Measurements from ENCODE around the gene MRPS5.
"Not testable (repeated sequence)": the region's sequence is repeated elsewhere in the genome, so short reads cannot be mapped to it uniquely, and the experiment has no call there.

MRPS5 gene

DNA sequence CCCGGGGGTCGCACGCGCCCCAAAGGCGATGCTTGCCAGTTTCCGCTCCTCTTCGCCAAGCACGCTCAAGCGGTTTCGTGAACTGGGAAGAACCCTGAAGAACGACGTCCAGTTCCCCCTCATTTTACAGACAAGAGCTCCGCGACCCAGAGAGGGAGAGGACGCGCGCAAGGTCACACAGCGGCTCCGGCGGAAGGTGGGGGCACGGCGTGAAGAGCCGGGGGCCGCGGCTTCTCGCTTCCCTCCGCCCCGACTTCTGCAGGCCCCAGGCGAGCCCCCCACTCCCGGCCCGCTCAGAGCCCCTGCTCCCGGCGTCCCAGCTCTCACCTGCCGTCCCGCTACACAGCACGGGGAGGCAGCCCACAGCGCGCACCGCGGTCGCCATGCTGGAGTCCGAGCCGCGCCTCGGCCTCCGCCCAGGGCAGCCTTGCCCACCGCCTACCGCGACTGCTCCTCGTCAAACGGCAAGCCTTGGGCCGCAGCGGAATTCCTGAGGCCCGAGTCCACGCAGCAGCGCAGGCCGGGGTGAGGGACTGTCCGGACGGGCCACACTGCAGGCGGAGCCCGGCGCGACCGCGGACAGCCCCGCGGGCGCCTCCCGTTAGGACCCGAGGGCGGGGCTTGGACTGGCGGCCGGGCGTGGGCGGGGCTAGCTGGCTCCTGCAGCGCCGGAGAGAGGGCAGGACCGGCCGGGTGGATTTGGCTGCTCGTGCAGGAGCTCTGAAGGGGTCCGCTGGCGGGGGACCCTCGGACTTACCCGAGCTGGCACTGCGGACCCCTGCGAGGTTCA, at the start of gene MRPS5:
Gene MRPS5 (minus strand): TSS at position 402 of the 790 bp plus-strand sequence. CDS start 17 bp downstream, at position 385.
- peak; percentile 75 for DNase-seq (ENCODE audit: low read depth in 2 of 2)

DNA sequence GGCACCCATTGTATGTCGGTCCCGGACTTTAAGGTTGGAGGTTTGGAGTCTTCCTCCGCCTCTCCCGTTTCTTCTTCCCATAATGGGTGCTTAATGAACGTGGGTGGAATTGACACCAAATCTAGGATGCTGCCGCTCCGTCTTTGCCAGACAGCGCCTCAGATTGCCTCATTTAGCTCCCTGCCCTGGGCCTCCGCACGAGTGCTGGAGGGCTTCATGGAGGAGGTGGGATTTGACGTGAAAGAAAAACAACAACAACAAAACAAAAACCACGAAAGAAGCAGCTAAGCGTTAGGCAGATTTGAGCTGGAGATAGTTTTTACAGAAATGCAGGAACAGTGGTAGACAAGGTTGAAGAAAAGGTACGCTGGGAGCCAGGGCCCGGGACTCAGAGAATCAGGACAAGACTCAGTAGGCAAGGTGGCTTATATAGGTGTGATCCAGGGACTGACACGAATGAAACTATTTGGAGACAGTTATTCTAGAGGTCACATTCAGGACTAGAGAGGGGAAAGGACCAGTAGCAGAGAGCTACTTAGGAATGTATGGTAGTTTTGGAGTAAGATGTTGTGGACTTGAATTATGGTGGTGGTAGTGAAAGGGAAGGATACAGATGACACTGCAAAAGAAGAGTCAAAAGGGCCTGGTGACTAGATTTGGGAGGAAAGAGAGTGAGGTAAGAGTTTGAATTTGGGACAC, 44.6 kb upstream of the MRPS5 start:
- no peak for DNase-seq (ENCODE audit: low read depth in 2 of 2)

DNA sequence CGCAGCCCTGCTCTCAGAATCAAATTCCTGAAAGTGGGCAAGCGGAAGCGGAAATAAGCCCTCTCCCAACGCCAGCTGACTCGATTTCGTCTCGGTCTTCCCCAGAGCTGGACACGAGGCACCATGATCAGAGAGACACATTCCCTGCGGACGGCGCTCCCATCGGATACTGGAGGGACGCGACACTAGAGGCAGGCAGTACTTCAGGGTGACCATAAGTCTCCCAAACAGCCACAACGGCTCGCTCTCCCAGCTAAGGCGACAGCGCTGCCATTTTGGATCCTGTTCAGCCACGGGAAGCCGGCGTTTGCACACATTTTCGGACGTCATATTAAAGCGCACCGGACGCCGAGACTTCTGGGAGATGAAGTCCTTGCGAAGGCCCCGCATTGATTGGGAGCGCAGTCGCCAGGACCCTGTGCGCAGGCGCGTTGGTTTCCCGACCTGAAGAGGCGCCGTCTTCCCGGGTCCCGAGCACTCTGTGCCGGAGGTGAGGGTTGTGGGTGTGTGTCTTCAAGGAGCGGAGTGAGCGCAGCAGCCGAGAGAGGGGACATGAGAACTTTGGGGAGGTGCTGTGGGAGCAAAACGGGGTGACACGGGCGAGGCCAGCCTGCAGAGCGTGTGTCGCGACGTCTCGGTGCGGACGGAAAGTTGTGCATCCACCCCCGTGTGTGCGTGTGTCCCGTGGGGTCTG, 43.9 kb upstream of the MRPS5 start, which contains the start of gene ZNF2:
Gene ZNF2 (plus strand): TSS at position 439 of the 694 bp plus-strand sequence. CDS start 10,418 bp downstream, outside the sequence.
- DNase-seq (ENCODE audit: low read depth in 2 of 2) = peak; percentile 95 to 96

DNA sequence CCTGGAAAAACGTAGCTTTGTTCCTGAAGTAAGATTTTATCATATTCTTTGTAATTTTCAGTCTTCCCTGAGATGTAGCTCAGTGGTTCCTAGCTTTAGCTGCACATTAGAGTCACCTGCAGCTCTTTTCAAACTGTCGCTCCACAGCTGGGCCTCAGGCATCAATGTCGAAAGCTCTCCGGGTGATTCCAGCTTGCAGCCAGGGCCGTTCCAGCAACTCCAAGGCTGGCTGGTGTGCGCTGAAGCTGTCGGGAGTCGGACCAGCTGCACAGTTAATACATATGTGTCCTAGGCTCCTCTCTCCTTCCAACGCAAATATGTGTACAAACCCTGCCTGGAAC, 43.4 kb upstream of the MRPS5 start:
- no peak for DNase-seq (ENCODE audit: low read depth in 2 of 2)

DNA sequence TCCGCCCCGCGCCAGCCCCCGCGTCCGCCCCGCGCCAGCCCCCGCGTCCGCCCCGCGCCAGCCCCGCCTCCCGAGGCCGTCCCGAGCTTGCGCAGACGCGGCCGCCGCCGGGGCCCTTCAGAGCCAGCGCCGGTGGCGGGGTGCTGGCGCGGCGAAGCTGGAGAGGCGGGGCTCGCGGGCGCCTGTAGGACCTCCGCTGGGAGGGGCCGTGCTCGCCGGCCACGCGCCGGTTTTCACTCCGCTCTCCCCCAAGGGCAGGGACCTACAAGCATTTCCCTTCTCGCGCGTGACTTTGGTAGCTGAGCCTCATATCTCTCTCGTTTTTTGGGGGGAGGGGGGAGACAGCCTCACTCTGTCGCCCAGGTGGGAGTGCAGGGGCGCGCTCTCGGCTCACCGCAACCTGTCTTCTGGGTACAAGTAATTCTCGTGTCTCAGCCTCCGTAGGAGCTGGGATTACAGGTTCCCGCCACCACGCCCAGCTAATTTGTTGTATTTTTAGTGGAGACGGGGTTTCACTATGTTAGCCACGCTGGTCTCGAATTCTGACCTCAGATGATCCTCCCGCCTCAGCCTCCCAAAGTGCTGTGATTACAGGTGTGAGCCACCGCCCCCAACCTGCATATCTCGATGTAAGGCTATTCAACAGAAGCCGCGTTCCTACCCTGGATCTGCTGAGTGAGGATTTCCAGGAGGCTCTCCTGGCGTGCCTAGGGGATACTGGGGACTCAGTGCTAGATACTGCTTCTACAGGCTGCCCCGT, 38.3 kb upstream of the MRPS5 start, which contains the start of gene ZNF514:
Gene ZNF514 (minus strand): TSS at position 159 of the 760 bp plus-strand sequence. CDS start 6,595 bp downstream, outside the sequence.
- DNase-seq (ENCODE audit: low read depth in 2 of 2) = peak; percentile 48 to 56

DNA sequence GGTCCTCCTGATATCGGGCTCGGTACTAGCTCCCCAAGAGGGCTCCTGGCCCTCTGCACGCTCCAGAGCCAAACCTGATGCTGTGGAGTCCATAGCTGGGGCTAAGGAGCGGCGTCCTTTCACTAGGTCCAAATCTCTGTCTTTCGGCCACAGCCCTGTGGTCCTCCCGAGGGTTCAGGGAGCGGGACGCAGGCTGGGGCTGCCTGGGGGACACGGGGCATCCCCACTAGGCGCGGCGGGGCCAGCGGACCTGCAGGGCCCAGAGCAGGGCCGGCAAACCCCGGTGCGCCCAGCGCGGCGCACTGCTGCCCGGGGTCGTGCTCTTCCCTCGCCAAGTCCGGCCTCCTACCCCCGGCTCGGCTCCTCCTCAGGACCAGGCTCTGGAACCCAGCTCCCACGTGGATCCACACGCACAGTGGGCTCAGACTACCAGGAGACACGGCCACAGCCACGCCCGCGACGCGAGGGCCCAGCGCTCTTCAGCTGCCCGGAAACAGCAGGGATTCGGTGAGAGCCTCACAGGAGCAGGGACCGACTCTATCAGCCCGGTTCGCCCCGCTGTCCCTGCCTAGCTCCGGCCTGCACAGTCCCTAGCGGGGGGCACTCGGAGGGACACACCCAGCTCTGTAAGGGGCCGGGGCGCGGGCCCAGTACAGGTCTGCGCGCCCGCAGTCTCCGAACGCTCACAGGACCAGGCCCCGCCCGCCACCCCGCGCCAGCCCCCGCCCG, 37.4 kb upstream of the MRPS5 start:
- DNase-seq (ENCODE audit: low read depth in 2 of 2) = no peak

DNA sequence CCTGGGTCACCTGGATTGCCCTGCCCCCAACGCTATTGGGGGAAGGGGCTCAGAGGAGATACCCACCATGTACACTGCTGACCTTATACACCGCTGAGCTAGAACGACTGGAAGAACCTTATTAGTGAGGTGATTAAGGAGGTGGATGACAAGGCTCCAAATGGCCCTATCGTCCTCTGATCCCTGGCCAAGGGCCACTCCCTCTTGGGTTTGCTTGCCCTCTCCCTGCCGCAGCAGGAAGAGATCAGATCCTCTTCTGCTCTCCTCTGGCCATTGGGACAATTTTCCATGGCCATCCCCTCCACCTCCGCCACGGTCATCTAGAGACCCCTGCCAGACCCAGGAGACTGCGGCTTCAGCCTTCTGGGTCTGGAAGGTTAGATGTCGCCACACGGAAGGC, 36.8 kb upstream of the MRPS5 start:
- no peak for DNase-seq (ENCODE audit: low read depth in 2 of 2)

DNA sequence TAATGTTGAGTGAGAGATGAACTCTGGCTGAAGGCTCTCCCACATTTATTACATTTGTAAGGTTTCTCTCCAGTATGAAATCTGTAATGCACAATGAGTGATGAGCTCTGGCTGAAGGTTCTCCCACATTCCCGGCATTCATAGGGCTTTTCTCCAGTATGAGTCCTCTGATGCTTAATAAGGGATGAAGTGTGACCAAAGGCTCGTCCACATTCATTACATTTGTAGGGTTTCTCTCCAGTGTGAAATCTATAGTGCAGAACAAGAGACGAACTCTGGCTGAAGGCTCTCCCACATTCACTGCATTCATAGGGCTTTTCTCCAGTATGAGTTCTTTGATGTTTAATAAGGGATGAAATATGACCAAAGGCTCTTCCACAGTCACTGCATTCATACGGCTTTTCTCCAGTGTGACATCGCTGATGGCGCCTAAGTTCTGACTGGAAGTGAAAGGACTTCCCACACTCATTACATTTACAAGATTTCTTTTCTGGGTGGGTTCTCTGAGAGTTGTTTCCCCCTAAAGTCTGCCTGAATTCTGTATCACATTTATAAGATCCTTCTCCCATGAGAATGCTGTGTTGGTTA, 27.9 kb upstream of the MRPS5 start:
- DNase-seq (ENCODE audit: low read depth in 2 of 2) = no peak

DNA sequence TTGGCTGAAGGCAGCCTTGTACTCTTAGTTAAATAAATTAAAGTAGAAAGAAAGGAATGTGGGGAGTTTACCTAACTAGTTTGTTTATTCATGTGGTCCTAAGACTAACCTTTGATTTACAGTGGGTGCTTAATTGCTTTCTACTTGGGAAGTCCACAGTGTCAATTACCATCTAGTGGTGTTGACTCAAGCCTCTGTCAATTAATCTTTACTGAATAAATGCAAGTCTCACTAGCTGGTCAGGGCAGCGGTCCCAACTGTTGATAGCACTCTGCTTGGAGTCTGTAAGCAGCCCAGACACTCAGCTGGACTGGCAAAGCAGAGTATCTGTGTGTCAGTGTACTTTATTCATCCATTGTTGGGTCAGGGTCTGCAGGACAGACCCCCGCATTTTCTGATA, 22.2 kb upstream of the MRPS5 start:
- no peak for DNase-seq (ENCODE audit: low read depth in 2 of 2)

DNA sequence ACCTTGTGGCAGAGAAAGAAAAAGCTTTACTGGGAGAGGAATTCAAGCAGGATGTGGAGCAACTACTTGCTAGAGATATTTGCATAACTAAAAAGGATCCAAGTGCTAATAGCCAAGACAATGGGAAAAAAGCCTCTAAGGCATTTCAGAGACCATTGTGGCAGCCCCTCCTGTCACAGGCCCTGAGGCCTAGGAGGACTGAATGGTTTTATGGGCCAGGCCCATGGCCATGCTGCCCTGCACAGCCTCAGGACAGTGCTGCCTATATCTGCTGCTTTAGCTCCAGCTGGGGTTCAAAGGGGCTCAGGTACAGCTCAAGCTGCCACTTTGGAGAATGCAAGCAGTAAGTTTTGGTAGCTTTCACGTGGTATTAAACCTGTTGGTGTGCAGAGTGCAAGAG, 17.1 kb upstream of the MRPS5 start:
- no peak for DNase-seq (ENCODE audit: low read depth in 2 of 2)

DNA sequence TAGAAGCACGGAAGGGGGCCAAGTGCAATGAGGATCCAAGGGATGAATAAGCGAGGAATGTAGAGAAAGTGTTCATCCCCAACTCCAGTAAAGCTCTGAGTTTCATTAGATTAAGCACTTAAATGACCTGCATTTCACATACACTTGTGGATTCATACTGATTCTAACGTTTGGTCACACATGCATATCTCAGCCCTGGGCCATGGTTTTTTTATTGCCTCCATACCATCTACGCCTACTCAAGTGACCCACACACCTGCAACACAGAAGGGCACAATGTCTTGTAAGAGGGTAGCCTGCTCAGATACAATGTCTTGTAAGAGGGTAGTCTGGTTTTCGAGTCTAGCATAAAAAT, 566 bp upstream of the MRPS5 start:
- no peak for DNase-seq (ENCODE audit: low read depth in 2 of 2)

DNA sequence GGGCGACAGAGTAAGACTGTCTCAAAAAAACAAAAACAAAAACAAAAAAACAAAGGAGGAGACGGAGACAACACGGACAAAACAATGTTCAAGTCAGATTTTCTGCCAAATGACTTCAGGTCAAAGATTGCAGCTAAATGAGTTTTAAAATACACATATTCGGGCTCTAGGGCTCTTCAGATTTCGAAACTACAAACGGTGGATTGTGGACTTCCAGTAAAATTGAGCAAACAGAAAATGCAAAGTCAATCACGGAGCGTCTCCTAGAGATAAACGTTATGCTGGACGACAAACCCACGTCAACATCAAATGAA, 558 bp downstream of the MRPS5 start:
- no peak for DNase-seq (ENCODE audit: low read depth in 2 of 2)

DNA sequence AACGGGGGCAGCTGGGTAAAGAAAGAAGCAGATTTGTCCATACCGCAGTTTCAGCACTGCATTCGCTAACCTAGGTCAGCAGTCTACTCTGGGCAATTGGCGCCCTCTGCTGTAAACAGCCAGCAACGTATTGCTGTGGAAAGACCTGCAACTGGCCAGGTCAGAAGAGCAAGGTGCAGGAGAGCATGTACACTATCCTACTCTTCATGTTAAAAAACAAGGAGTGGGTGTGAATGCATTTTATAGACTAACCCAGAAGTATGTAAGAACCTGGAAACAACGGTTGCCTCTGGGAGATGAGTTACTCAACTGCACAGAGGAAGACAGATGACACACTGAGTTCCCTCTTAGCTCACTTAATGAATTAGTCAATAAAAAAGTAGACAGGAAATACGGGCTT, 6.2 kb downstream of the MRPS5 start:
- peak; percentile 39 to 55 for DNase-seq (ENCODE audit: low read depth in 2 of 2)

DNA sequence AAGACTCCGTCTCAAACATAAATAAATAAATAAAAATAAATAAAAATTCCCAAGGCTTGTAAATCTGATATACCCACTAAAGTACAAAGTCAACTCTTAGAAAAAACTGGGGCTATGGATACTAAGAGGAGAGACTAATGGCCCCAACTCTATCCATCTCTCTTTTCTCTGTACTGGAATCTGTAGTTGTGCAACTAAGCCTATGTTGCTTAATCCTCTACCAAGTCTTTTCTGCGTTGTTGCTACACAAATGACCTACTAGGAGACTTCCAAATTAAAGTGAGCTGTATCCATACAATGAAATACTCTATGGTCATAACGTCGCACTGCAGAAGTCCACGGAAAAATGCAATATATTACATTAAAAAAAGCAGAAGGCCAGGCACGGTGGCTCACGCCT, 8.1 kb downstream of the MRPS5 start:
- DNase-seq (ENCODE audit: low read depth in 2 of 2) = no peak

DNA sequence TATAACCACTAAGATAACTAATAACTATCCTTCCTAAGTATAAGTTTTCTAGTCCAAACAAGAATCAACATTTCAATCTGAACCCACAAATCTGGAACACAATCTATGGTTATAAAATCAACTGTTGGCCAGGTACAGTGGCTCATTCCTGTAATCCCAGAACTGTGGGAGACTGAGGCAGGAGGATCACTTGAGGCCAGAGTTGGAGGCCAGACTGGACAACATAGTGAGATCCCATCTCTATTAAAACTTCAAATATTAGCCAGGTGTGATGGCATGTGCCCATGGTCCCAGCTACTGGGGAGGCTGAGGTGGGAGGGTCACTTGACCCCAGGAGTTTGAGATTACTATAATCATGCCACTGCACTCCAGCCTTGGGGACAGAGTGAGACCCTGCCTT, 11.2 kb downstream of the MRPS5 start:
- DNase-seq (ENCODE audit: low read depth in 2 of 2) = no peak

DNA sequence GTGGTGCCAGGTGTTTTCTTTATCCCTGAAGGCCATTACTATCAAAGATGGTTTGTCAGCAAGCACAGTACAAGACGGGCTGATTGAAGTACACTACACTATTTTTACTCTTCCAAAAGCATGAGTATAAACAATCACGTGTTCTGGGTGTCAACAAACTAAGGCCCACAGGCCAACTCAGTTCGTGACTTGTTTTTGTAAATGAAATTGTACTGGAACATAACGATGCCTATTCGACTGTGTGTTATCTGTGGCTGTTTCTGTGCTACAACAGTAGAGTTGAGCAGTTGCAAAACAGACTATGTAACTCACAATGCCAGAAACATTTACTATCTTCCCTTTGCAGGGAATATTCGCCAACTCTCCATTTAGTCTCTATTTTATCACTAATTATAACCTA, 12.3 kb downstream of the MRPS5 start:
- no peak for DNase-seq (ENCODE audit: low read depth in 2 of 2)

DNA sequence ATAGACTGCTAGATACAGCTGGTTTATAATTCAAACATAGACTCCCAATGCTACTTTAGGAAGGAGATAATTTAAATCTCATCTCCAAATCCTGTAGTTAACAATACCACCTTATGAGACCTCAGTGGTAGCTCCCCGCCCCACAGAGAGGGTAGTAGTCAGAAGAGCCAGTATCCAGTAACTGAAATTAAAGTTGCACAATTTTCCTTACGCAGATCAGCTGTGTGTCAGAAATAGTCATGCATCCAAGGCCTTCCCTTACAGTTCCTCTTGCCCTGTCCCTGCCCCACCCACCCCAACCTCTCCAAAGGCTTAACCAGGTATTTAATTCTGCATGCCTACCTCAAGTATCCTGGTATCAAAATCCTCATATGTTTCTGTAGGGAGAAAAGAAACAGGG, 15.5 kb downstream of the MRPS5 start:
- DNase-seq (ENCODE audit: low read depth in 2 of 2) = no peak

DNA sequence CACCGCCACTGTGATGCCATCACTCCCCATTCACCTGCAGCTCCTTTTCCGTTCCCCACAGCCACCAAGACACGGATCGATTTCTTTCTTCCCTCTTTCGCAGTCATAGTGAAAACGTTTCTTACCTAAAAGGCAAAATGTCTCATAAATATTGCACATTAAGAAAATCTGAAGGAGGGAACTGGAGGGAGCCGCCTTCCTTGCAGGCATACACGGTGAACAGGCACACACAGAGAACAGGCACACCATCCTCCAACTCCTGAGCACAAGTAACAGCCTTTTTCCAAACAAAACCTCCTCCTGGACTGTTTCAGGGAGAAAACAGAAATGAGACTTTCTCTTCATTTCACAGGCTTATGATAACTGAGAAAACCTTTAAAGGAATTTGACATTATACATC, 17.0 kb downstream of the MRPS5 start:
- DNase-seq (ENCODE audit: low read depth in 2 of 2) = no peak

DNA sequence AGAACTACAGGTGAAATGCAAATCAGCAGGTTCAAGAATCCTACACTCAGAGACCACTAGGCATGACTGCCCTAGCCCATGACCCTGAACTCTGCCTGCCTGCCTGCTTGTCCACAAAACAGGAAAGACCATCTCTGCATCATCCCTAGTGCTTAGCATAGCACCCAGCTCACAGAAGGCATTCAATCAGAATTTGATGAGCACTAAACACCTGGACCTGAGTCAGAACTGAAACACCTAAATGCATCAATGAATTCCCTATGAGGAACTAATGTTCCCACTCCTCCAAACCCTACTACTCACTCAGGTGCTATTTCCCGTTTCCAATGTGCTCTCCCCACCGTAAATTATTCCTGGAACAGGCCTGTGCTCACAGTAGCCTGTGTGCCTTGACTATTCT, 21.7 kb downstream of the MRPS5 start:
- no peak for DNase-seq (ENCODE audit: low read depth in 2 of 2)

DNA sequence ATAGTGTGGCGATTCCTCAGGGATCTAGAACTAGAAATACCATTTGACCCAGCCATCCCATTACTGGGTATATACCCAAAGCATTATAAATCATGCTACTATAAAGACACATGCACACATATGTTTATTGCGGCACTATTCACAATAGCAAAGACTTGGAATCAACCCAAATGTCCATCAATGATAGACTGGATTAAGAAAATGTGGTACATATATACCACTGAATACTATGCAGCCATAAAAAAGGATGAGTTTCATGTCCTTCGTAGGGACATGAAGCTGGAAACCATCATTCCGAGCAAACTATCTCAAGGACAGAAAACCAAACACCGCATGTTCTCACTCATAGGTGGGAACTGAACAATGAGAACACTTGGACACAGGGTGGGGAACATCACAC, 23.3 kb downstream of the MRPS5 start:
- not testable (repeated sequence) for DNase-seq (ENCODE audit: low read depth in 2 of 2)

Measured in stimulated activated CD8-positive, alpha-beta memory T cell treated with anti-CD3 and anti-CD28 coated beads, Interleukin-2, amount 100 ng/mL, for 1 hour (primary cell).